K562 (cell line): ENCODE measurements around the gene ZFHX2. TPM values are rescaled to one million over a fixed set of nuclear protein-coding genes. Genes with fewer than 3 reads are reported as not detected.
A peak's percentile ranks its signal among the peaks of the same experiment; 100 is the strongest.

Source experiments
- BCL6 ChIP-seq: fragments of 250-450 bp; sonication (Bioruptor Pico); IDR thresholded peaks from 2 replicates; pipeline ENCODE4 v1.4.0; 2020
- CEBPG ChIP-seq, 3 experiments: fragments of 200-800 bp in 1 of 3; sonication (Bioruptor generic) in 1 of 3; sonication (generic) in 1 of 3; formaldehyde crosslinking in 1 of 3; IDR thresholded peaks in 2 of 3; conservative IDR thresholded peaks in 1 of 3; 2 replicates each; pipeline versions ENCODE4 v1.6.1 to v1.8.0; 2016 to 2022; ENCODE audit warnings: missing compliant biosample characterization in 2 of 3, missing genetic modification characterization in 2 of 3, mild to moderate bottlenecking in 1 of 3, missing genetic modification reagents in 1 of 3
- CTBP1 ChIP-seq: fragments of 450-650 bp; IDR thresholded peaks from 2 replicates; pipeline ENCODE4 v1.6.1; 2016; ENCODE audit warnings: borderline replicate concordance
- CTCF ChIP-seq, 3 experiments: IDR thresholded peaks in 2 of 3; conservative IDR thresholded peaks in 1 of 3; 2 replicates each; pipeline ENCODE4 v1.5.1; 2011 to 2012; ENCODE audit warnings: low read length in 3 of 3, mild to moderate bottlenecking in 3 of 3, control low read depth in 2 of 3, improper control_type of control experiment in 1 of 3, inconsistent platforms in 1 of 3, low read depth in 1 of 3, mixed read lengths in 1 of 3, moderate library complexity in 1 of 3; ENCODE audit not compliant: insufficient read depth in 2 of 3
- FOXJ3 ChIP-seq: sonication (generic); formaldehyde crosslinking; IDR thresholded peaks from 2 replicates; pipeline ENCODE4 v1.4.0; 2020; ENCODE audit warnings: mild to moderate bottlenecking, missing genetic modification reagents
- KLF16 ChIP-seq: IDR thresholded peaks from 2 replicates; pipeline ENCODE4 v1.6.1; 2016; ENCODE audit warnings: antibody characterized with exemption
- PRDM10 ChIP-seq: fragments of 450-650 bp; IDR thresholded peaks from 2 replicates; pipeline ENCODE4 v1.6.1; 2018; ENCODE audit not compliant: partially characterized antibody
- TFAP4 ChIP-seq: sonication (generic); formaldehyde crosslinking; IDR thresholded peaks from 2 replicates; pipeline ENCODE4 v1.8.0; 2022; ENCODE audit warnings: missing genetic modification reagents, mild to moderate bottlenecking, moderate library complexity, borderline replicate concordance
- ZBED1 ChIP-seq: IDR thresholded peaks from 2 replicates; pipeline ENCODE4 v1.6.1; 2014
- polyA plus RNA-seq, 8 experiments: library from polyadenylated mRNA; depleted of rRNA in 4 of 8; stranded (reverse) in 5 of 8; unstranded in 3 of 8; fragments of >200 nt; fragmentation: Nextera tagmentation in 2 of 8; fragmentation: Illumina TruSeq in 1 of 8; extraction: Ambion mirVana in 2 of 8; extraction: Trizol in 1 of 8; gene quantifications; 2 replicates each; pipeline versions ENCODE4 v1.2.1 to v1.2.3, GENCODE V29; 2011 to 2014; ENCODE audit warnings: inconsistent platforms in 1 of 8, missing spikeins in 1 of 8
- total RNA-seq, 7 experiments: library from RNA; depleted of rRNA in 6 of 7; stranded (reverse); fragments of >200 nt in 6 of 7; fragmentation: Illumina TruSeq in 2 of 7; extraction: Trizol in 2 of 7; gene quantifications; 2 replicates each; pipeline versions ENCODE4 v1.2.1 to v1.2.3, GENCODE V29; 2011 to 2021; ENCODE audit warnings: low replicate concordance in 1 of 7

The ZFHX2 gene
- total and polyA plus RNA-seq, 9 of the 15 experiments (the other 6 are each of a cell fraction or from before 2014, with no cell fraction given), result 0.06 to 0.11 (median 0.11) TPM; not detected in 4

- TF ChIP-seq CTCF (IDR thresholded peaks at IDR 0.05 in 2 of 3, conservative IDR thresholded peaks at IDR 0.05 in 1 of 3; ENCODE audit: insufficient read depth in 2 of 3, low read depth in 1 of 3, low read length in 3 of 3) (peak; percentile 6 to 33 (median 24); a peak in 2 of 6 replicates), ZBED1 (no peak), BCL6 (no peak), PRDM10 (no peak), CTBP1 (0 out of 2 replicates have a peak, but pooled peaks have one; percentile 13), FOXJ3 (no peak), TFAP4 (CRISPR knock-in tag) (peak; percentile 44; the same call in 1 of the 2 replicates), KLF16 (no peak), CEBPG (CRISPR knock-in tag; IDR thresholded peaks at IDR 0.05) (no peak), CEBPG (tag; conservative IDR thresholded peaks at IDR 0.05 in 1 of 2, IDR thresholded peaks at IDR 0.05 in 1 of 2) (no peak)
Measured at GRCh38 chr14:23566778-23567185, 15.2 kb upstream of the ZFHX2 start (continued).
